Measurements from ENCODE around the gene SAG. TPM values are rescaled to one million over a fixed set of nuclear protein-coding genes. Genes with fewer than 3 reads are reported as not detected.
"Not testable (repeated sequence)": the region's sequence is repeated elsewhere in the genome, so short reads cannot be mapped to it uniquely, and the experiment has no call there.

Gene SAG
- polyA plus RNA-seq, 1 donor from 2014 or later: not detected

- Mint-ChIP-seq H3K36me3 (peaks cover 16% of the 10 kb centered on the region), H3K27me3 (no peaks in the 10 kb centered on the region), H3K4me1 (peaks cover 54 to 63% (median 59%) of the 10 kb centered on the region in 3 donors), H3K27ac (peak overlapping the region in 2 of 3 donors; percentile 1 to 46), H3K9me3 (peaks cover 2 to 12% (median 5%) of the 10 kb centered on the region in 3 donors), H3K4me3 (peak overlapping the region in 1 of 4 donors; percentile 12)
These were observed 52.2 kb downstream of the SAG start for GRCh38 chr2:233359823-233360222.

GRCh38 chr2:233360771-233361176 lies 53.2 kb downstream of the SAG start:
- Mint-ChIP-seq H3K27me3 (no peaks in the 10 kb centered on the region), H3K4me1 (peaks cover 53 to 61% (median 53%) of the 10 kb centered on the region in 3 donors), H3K9me3 (peaks cover 2 to 12% (median 5%) of the 10 kb centered on the region in 3 donors), H3K27ac (peak overlapping the region in 2 of 3 donors; percentile 10 to 31), H3K36me3 (peaks cover 16% of the 10 kb centered on the region), H3K4me3 (peak overlapping the region in 1 of 4 donors; percentile 73)

GRCh38 chr2:233361297-233361696 lies 53.7 kb downstream of the SAG start:
- Mint-ChIP-seq H3K4me1 (peaks cover 53 to 61% (median 55%) of the 10 kb centered on the region in 3 donors), H3K9me3 (peaks cover 2 to 12% (median 5%) of the 10 kb centered on the region in 3 donors), H3K27ac (peak overlapping the region in 2 of 3 donors; percentile 10 to 31), H3K27me3 (no peaks in the 10 kb centered on the region), H3K4me3 (no peak overlapping the region), H3K36me3 (peaks cover 16% of the 10 kb centered on the region)

GRCh38 chr2:233362742-233363141 lies 55.1 kb downstream of the SAG start:
- H3K27me3 Mint-ChIP-seq: no peaks in the 10 kb centered on the region
- no peak overlapping the region for H3K4me3 Mint-ChIP-seq
- H3K36me3 Mint-ChIP-seq: peaks cover 16% of the 10 kb centered on the region
- no peak overlapping the region for H3K27ac Mint-ChIP-seq
- H3K4me1 Mint-ChIP-seq: peaks cover 47 to 58% (median 52%) of the 10 kb centered on the region in 3 donors
- H3K9me3 Mint-ChIP-seq: peaks cover 2 to 12% (median 5%) of the 10 kb centered on the region in 3 donors

- Mint-ChIP-seq H3K4me1 (peaks cover 41 to 56% (median 46%) of the 10 kb centered on the region in 3 donors), H3K4me3 (peak overlapping the region in 1 of 4 donors; percentile 44), H3K27me3 (no peaks in the 10 kb centered on the region), H3K9me3 (peaks cover 2 to 12% (median 5%) of the 10 kb centered on the region in 3 donors), H3K36me3 (peaks cover 17% of the 10 kb centered on the region), H3K27ac (peak overlapping the region in 2 of 3 donors; percentile 53 to 92)
These were observed 56.2 kb downstream of the SAG start for GRCh38 chr2:233363744-233364235.

GRCh38 chr2:233365861-233366520 lies 58.4 kb downstream of the SAG start:
- peaks cover 2 to 12% (median 5%) of the 10 kb centered on the region in 3 donors for H3K9me3 Mint-ChIP-seq
- peak overlapping the region in 1 of 4 donors; percentile 54 for H3K4me3 Mint-ChIP-seq
- H3K27me3 Mint-ChIP-seq: no peaks in the 10 kb centered on the region
- peaks cover 17% of the 10 kb centered on the region for H3K36me3 Mint-ChIP-seq
- peaks cover 43 to 60% (median 46%) of the 10 kb centered on the region in 3 donors for H3K4me1 Mint-ChIP-seq
- peak overlapping the region; percentile 30 to 91 (median 33) for H3K27ac Mint-ChIP-seq

GRCh38 chr2:233367586-233367985 lies 60.0 kb downstream of the SAG start:
- Mint-ChIP-seq H3K4me3 (no peak overlapping the region), H3K4me1 (peaks cover 39 to 55% (median 42%) of the 10 kb centered on the region in 3 donors), H3K36me3 (peaks cover 16% of the 10 kb centered on the region)

GRCh38 chr2:233368756-233369155 lies 61.1 kb downstream of the SAG start:
- peaks cover 13% of the 10 kb centered on the region for H3K36me3 Mint-ChIP-seq
- H3K9me3 Mint-ChIP-seq: peaks cover 1 to 9% (median 2%) of the 10 kb centered on the region in 3 donors
- H3K4me1 Mint-ChIP-seq: peaks cover 40 to 59% (median 44%) of the 10 kb centered on the region in 3 donors
- no peaks in the 10 kb centered on the region for H3K27me3 Mint-ChIP-seq
- no peak overlapping the region for H3K4me3 Mint-ChIP-seq
- H3K27ac Mint-ChIP-seq: no peak overlapping the region

More at GRCh38 chr2:233367586-233367985, 60.0 kb downstream of the SAG start:
- Mint-ChIP-seq H3K27ac (no peak overlapping the region), H3K9me3 (peaks cover 2 to 12% (median 5%) of the 10 kb centered on the region in 3 donors), H3K27me3 (no peaks in the 10 kb centered on the region)

- H3K36me3 Mint-ChIP-seq: peaks cover 8% of the 10 kb centered on the region
- H3K27me3 Mint-ChIP-seq: no peaks in the 10 kb centered on the region
- H3K4me1 Mint-ChIP-seq: peaks cover 38 to 52% (median 41%) of the 10 kb centered on the region in 3 donors
- H3K27ac Mint-ChIP-seq: peak overlapping the region in 2 of 3 donors; percentile 4 to 73
- H3K4me3 Mint-ChIP-seq: peak overlapping the region in 2 of 4 donors; percentile 12 to 35
- peaks cover 0 to 3% (median under 1%) of the 10 kb centered on the region in 3 donors for H3K9me3 Mint-ChIP-seq
These were observed 61.8 kb downstream of the SAG start for GRCh38 chr2:233369462-233369861.

- Mint-ChIP-seq H3K27me3 (no peaks in the 10 kb centered on the region), H3K36me3 (peaks cover 7% of the 10 kb centered on the region), H3K4me1 (peaks cover 36 to 46% (median 39%) of the 10 kb centered on the region in 3 donors), H3K9me3 (no peaks in the 10 kb centered on the region), H3K4me3 (peak overlapping the region in 2 of 4 donors; percentile 12 to 68), H3K27ac (peak overlapping the region in 2 of 3 donors; percentile 4 to 73)
These were observed 62.5 kb downstream of the SAG start for GRCh38 chr2:233369897-233370685.

- Mint-ChIP-seq H3K27ac (no peak overlapping the region), H3K27me3 (no peaks in the 10 kb centered on the region), H3K4me3 (no peak overlapping the region), H3K9me3 (no peaks in the 10 kb centered on the region), H3K4me1 (peaks cover 30 to 47% (median 42%) of the 10 kb centered on the region in 3 donors), H3K36me3 (peaks cover 7% of the 10 kb centered on the region)
These were observed 64.0 kb downstream of the SAG start for GRCh38 chr2:233371641-233372040.

- Mint-ChIP-seq H3K36me3 (peaks cover 10% of the 10 kb centered on the region), H3K27ac (peak overlapping the region in 1 of 3 donors; percentile 42), H3K27me3 (no peaks in the 10 kb centered on the region), H3K4me1 (peaks cover 26 to 46% (median 43%) of the 10 kb centered on the region in 3 donors), H3K4me3 (no peak overlapping the region), H3K9me3 (no peaks in the 10 kb centered on the region)
These were observed 65.2 kb downstream of the SAG start for GRCh38 chr2:233372855-233373254.

- Mint-ChIP-seq H3K27me3 (no peaks in the 10 kb centered on the region), H3K36me3 (peaks cover 10% of the 10 kb centered on the region), H3K4me1 (peaks cover 26 to 45% (median 43%) of the 10 kb centered on the region in 3 donors), H3K4me3 (no peak overlapping the region), H3K27ac (no peak overlapping the region), H3K9me3 (no peaks in the 10 kb centered on the region)
These were observed 65.7 kb downstream of the SAG start for GRCh38 chr2:233373316-233373715.

GRCh38 chr2:233374776-233375175 lies 67.2 kb downstream of the SAG start:
- not testable (repeated sequence) for H3K36me3 Mint-ChIP-seq, H3K27ac Mint-ChIP-seq, H3K9me3 Mint-ChIP-seq, H3K4me3 Mint-ChIP-seq, H3K27me3 Mint-ChIP-seq
- H3K4me1 Mint-ChIP-seq: peaks cover 24 to 44% (median 44%) of the 10 kb centered on the region in 3 donors
